Breast epithelium (tissue), 4 donors: Measurements from ENCODE around the gene MAGED4B. TPM values are rescaled to one million over a fixed set of nuclear protein-coding genes. Genes with fewer than 3 reads are reported as not detected.

ENCODE experiments used
- DNase-seq, 2 donors: peaks; one replicate each; pipeline ENCODE4 v3.0.0-alpha.2; 2019; ENCODE audit warnings: low spot score in 2 of 2
- H3K27ac ChIP-seq, 2 donors: fragments of 200-600 bp; sonication (generic) in 1 of 2; one replicate each; pipeline ENCODE4 v1.5.1; 2016 to 2019; ENCODE audit warnings: mild to moderate bottlenecking in 1 of 2
- H3K27me3 ChIP-seq, 2 donors: fragments of 200-600 bp; sonication (generic) in 1 of 2; one replicate each; pipeline versions ENCODE4 v1.5.1 to v1.6.0; 2017 to 2019; ENCODE audit warnings: control low read depth in 1 of 2, mild to moderate bottlenecking in 1 of 2
- H3K36me3 ChIP-seq: fragments of 200-600 bp; one replicate; pipeline ENCODE4 v1.5.1; 2019
- H3K4me1 ChIP-seq, 2 donors: fragments of 200-600 bp; sonication (generic); one replicate each; pipeline ENCODE4 v1.5.1; 2016 to 2019; ENCODE audit warnings: control low read depth in 1 of 2
- H3K4me3 ChIP-seq, 3 donors: fragments of 200-600 bp; sonication (generic); 1 replicate in 2 of 3; 2 replicates in 1 of 3; pipeline ENCODE4 v1.5.1; 2016 to 2019; ENCODE audit warnings: mild to moderate bottlenecking in 3 of 3, moderate library complexity in 2 of 3
- H3K9me3 ChIP-seq, 2 donors: fragments of 200-600 bp; sonication (generic) in 1 of 2; one replicate each; pipeline ENCODE4 v1.5.1; 2016 to 2019; ENCODE audit warnings: control low read depth in 1 of 2
- CTCF ChIP-seq, 3 donors: fragments of 450-650 bp; IDR thresholded peaks; one replicate each; pipeline ENCODE4 v1.5.1; 2016 to 2017; ENCODE audit warnings: antibody characterized with exemption in 3 of 3, mild to moderate bottlenecking in 3 of 3, moderate library complexity in 3 of 3
- POLR2A ChIP-seq: fragments of 450-650 bp; IDR thresholded peaks from one replicate; pipeline ENCODE4 v1.6.1; 2016; ENCODE audit warnings: antibody characterized with exemption, mild to moderate bottlenecking, moderate library complexity
- POLR2AphosphoS5 ChIP-seq, 3 donors: sonication (generic); formaldehyde crosslinking; IDR thresholded peaks; one replicate each; pipeline ENCODE4 v1.6.1; 2017; ENCODE audit warnings: antibody characterized with exemption in 3 of 3
- intact Hi-C: fragments of 100-400 bp; cut with DNase I; formaldehyde crosslinking; loops from one replicate; pipeline ENCODE4 v1.15.1; 2023; ENCODE audit warnings: low total_unique reads
- total RNA-seq, 3 donors: library from RNA; depleted of rRNA; stranded (reverse); fragments of >200 nt; gene quantifications; one replicate each; pipeline ENCODE4 v1.1.0, GENCODE V29; 2016

MAGED4B gene
- total RNA-seq, 3 donors from 2014 or later: 2.2 to 3.9 TPM; not detected in 1

GRCh38 chrX:52034211-52034610, 34.8 kb downstream of the MAGED4B start:
- no peaks in the 10 kb centered on the region for H3K4me1 ChIP-seq
- no peaks in the 10 kb centered on the region for H3K9me3 ChIP-seq
- no peak overlapping the region for H3K27ac ChIP-seq
- peaks cover 0 to 59% of the 10 kb centered on the region in 2 donors for H3K27me3 ChIP-seq
- DNase-seq: no peak
- intact Hi-C loops: no loop called here
- no peaks in the 10 kb centered on the region for H3K36me3 ChIP-seq
- no peak overlapping the region for H3K4me3 ChIP-seq
- TF ChIP-seq POLR2AphosphoS5 (IDR thresholded peaks at IDR 0.05): no peak
- no peak for TF ChIP-seq CTCF (IDR thresholded peaks at IDR 0.05)
- no peak for TF ChIP-seq POLR2A

DNA sequence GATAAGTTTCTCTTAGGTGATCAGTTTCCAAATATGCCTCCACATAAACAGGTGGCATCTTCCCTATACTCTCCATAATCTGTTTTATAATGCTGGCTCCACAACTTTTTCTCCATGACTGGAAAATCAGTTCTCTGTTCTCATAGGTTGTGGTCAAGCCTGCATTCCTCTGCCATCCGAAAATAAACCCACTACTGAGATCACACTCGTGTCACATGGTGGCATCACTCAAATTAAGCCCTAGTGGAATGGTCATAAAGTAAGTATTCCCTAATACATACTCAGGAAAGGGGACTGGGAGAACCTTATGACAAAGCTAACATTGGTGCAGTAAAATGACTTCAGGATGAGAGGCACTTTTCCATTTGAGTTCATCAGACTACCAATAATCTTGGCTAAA, 37.6 kb downstream of the MAGED4B start:
- Histone ChIP-seq H3K36me3 (no peaks in the 10 kb centered on the region), H3K9me3 (peaks cover 0 to 9% of the 10 kb centered on the region in 2 donors), H3K27ac (no peak overlapping the region), H3K4me3 (no peak overlapping the region), H3K4me1 (no peaks in the 10 kb centered on the region), H3K27me3 (peaks cover 0 to 34% of the 10 kb centered on the region in 2 donors)
- TF ChIP-seq POLR2AphosphoS5 (IDR thresholded peaks at IDR 0.05) (no peak), POLR2A (no peak), CTCF (IDR thresholded peaks at IDR 0.05) (no peak)
- intact Hi-C loops: no loop called here
- no peak for DNase-seq

DNA sequence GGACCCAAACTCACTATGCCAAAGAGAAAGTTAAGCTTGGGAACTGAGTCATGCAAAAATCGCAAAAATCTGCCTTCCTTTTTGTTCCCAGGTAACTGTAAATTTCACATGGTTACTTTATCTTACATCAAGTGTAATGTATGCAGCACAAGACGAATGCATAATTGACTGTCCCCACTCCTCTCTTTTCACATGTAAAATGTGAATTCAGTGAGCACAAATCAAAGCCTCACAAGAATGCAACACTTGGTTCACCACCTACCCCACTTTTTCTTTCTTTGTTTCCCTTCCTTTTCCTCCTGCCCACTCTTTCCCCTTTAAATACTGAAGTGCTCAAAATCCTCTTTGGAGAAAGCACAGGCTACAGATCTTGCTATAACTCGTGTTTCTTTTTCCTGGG, 53.2 kb downstream of the MAGED4B start:
- Histone ChIP-seq H3K27ac (no peak overlapping the region), H3K4me3 (no peak overlapping the region), H3K4me1 (no peaks in the 10 kb centered on the region), H3K27me3 (peaks cover 0 to 24% of the 10 kb centered on the region in 2 donors), H3K36me3 (no peaks in the 10 kb centered on the region), H3K9me3 (peaks cover 0 to 12% of the 10 kb centered on the region in 2 donors)
- TF ChIP-seq POLR2A: no peak
- TF ChIP-seq CTCF (IDR thresholded peaks at IDR 0.05): no peak
- no peak for TF ChIP-seq POLR2AphosphoS5 (IDR thresholded peaks at IDR 0.05)
- DNase-seq: no peak
- intact Hi-C loops: no loop called here

Other genes starting within 250 kb of the MAGED4B start
- 10 to 100 TPM; 26.4 to 49.2 (median 44.9) TPM for gene MAGED1, start 175.6 kb downstream of the MAGED4B start, total RNA-seq
- 10 to 100 TPM in 1 of 3 donors, 1 to 10 TPM in 1, under 1 TPM in 1; 0.64 to 14.9 (median 7.5) TPM for gene MAGED4, start 115.7 kb upstream of the MAGED4B start, total RNA-seq